ENCODE data around the gene CREG2.

DNA sequence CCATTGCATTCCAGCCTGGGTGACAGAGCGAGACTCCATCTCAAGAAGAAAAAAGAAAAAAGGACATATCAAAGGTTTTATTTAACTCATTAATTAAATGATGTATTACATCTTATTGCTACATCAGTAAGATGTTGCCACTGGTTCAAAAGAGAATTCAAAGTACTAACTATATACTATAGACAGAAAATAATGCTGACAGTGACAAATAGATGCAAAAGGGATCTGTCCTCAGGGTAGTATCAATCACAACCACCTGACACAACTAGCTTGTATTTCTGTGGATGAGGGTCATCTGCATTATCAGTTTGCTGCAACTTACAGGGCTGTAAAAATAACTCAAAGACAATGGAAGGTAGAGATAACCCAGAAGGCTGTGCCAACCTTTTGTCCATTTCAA, 16.4 kb upstream of the CREG2 start:
- TF ChIP-seq, protein P1, sequence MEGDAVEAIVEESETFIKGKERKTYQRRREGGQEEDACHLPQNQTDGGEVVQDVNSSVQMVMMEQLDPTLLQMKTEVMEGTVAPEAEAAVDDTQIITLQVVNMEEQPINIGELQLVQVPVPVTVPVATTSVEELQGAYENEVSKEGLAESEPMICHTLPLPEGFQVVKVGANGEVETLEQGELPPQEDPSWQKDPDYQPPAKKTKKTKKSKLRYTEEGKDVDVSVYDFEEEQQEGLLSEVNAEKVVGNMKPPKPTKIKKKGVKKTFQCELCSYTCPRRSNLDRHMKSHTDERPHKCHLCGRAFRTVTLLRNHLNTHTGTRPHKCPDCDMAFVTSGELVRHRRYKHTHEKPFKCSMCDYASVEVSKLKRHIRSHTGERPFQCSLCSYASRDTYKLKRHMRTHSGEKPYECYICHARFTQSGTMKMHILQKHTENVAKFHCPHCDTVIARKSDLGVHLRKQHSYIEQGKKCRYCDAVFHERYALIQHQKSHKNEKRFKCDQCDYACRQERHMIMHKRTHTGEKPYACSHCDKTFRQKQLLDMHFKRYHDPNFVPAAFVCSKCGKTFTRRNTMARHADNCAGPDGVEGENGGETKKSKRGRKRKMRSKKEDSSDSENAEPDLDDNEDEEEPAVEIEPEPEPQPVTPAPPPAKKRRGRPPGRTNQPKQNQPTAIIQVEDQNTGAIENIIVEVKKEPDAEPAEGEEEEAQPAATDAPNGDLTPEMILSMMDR (conservative IDR thresholded peaks at IDR 0.05; ENCODE audit: low read depth, low read length), result no peak
- no peak for TF ChIP-seq EZH2 (IDR thresholded peaks at IDR 0.05; ENCODE audit: borderline replicate concordance, low read depth, low read length, poor library complexity, severe bottlenecking)

Data from A673 (cell line).